Mucosa of rectum (tissue), 2 donors: ENCODE measurements around the gene SDCCAG8.

Experiments
- H3K27ac ChIP-seq, 2 donors: one replicate each; pipeline ENCODE4 v1.7.0; 2013; ENCODE audit warnings: inconsistent platforms in 2 of 2, low read depth in 2 of 2, low read length in 2 of 2
- H3K27me3 ChIP-seq, 2 donors: one replicate each; pipeline ENCODE4 v1.7.0; 2013; ENCODE audit warnings: low read length in 2 of 2; ENCODE audit not compliant: control insufficient read depth in 2 of 2, insufficient read depth in 2 of 2
- H3K36me3 ChIP-seq, 2 donors: one replicate each; pipeline ENCODE4 v1.7.0; 2013; ENCODE audit warnings: low read length in 2 of 2; ENCODE audit not compliant: control insufficient read depth in 2 of 2, insufficient read depth in 2 of 2
- H3K4me1 ChIP-seq, 2 donors: one replicate each; pipeline ENCODE4 v1.7.0; 2013; ENCODE audit warnings: low read length in 2 of 2, mild to moderate bottlenecking in 1 of 2; ENCODE audit not compliant: control insufficient read depth in 2 of 2, insufficient read depth in 2 of 2
- H3K4me3 ChIP-seq, 2 donors: one replicate each; pipeline ENCODE4 v1.7.0; 2013; ENCODE audit warnings: low read length in 2 of 2
- H3K9ac ChIP-seq, 2 donors: one replicate each; pipeline ENCODE4 v1.7.0; 2013; ENCODE audit warnings: low read length in 2 of 2, low read depth in 1 of 2, mild to moderate bottlenecking in 1 of 2
- H3K9me3 ChIP-seq, 2 donors: one replicate each; pipeline ENCODE4 v1.7.0; 2013; ENCODE audit warnings: low read length in 2 of 2; ENCODE audit not compliant: control insufficient read depth in 2 of 2
- donor health status: healthy.
- donor health status: Normal muscosa, but diverticular disease.

Gene SDCCAG8

DNA sequence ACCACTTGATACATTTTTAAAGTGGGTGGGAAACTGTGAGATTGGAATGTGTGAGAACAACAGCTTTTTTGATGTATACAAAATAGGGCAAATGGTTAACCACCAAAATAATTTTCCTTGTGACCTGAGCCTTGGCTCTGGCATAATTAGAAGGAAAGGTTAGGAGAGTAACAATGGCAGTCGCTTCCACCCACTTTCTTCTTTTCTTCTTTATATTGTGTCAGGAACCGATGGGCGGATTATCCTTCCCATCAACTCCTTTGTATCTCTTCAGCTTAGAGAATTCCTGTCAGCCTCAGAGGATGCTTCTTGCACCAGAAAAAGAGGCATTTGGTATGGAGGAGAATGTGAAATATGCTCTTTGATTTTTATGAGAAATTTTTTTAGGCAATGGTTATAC lies 90.6 kb downstream of the SDCCAG8 start:
- no peak overlapping the region for H3K4me3 ChIP-seq

DNA sequence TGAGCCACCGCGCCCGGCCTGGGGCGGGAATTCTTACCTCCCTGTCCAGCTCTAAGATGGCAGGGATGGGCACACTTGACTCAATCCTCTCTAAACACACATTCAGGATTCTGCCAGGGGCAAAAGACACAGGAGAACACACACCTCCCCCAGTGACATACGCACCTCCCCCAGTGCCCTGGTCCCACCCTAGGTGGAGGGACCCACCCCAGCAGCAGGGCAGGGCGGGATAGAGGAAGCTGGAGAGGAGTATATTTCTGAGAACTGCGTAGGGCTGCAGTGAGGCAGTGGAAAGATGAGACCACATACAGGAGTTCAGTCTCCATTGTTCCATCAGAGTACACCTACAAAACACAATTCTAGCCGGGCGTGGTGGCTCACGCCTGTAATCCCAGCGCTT lies 92.5 kb downstream of the SDCCAG8 start:
- Histone ChIP-seq H3K36me3 (no peaks in the 10 kb centered on the region), H3K4me3 (no peak overlapping the region), H3K4me1 (no peaks in the 10 kb centered on the region), H3K27me3 (no peaks in the 10 kb centered on the region), H3K9ac (no peak overlapping the region), H3K27ac (no peak overlapping the region), H3K9me3 (no peaks in the 10 kb centered on the region)

More for the DNA sequence above, 90.6 kb downstream of the SDCCAG8 start:
- no peak overlapping the region for H3K9ac ChIP-seq
- no peaks in the 10 kb centered on the region for H3K9me3 ChIP-seq
- no peaks in the 10 kb centered on the region for H3K27me3 ChIP-seq
- no peaks in the 10 kb centered on the region for H3K36me3 ChIP-seq
- no peak overlapping the region for H3K27ac ChIP-seq
- H3K4me1 ChIP-seq: no peaks in the 10 kb centered on the region

DNA sequence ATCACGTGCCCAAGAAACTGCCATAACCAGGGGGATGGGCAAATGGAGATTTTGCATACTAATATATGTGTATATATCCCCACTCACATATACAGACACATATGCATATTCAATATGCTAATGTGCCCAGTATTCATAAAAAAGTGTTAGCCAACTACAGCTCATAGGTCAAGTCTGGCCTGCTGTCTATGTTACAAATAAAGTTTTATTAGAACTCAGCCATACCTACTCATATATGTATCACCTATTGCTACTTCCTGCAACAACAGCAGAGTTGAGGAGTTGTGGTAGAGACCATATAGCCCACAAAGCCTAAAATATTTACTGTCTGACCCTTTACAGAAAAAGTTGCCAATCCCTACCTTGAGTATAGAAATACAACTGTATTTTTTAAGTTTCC lies 93.3 kb downstream of the SDCCAG8 start:
- H3K4me1 ChIP-seq: no peaks in the 10 kb centered on the region
- no peak overlapping the region for H3K27ac ChIP-seq
- H3K9me3 ChIP-seq: no peaks in the 10 kb centered on the region
- H3K36me3 ChIP-seq: no peaks in the 10 kb centered on the region
- H3K9ac ChIP-seq: no peak overlapping the region
- H3K4me3 ChIP-seq: no peak overlapping the region
- H3K27me3 ChIP-seq: no peaks in the 10 kb centered on the region

DNA sequence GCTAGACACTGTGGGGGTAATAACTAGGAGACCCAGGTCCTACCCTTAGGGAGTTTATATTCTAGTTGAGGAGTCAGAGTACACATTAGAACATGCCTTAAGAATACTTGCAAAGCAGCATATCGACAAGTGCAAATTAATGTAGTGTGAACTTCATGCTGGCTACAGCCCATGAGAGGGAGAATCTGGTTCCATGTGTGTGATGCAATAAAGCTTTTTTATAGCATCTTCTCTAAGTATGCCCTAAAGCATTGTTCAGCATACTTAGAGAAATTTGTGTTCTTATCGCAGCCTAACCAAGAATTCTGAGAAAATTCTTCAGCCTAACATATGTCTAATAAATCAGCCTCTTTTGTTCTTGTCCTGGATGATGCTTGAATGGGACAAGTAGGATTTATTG lies 95.5 kb downstream of the SDCCAG8 start:
- Histone ChIP-seq H3K27me3 (no peaks in the 10 kb centered on the region), H3K27ac (no peak overlapping the region), H3K9ac (no peak overlapping the region), H3K36me3 (no peaks in the 10 kb centered on the region), H3K4me3 (no peak overlapping the region), H3K9me3 (no peaks in the 10 kb centered on the region), H3K4me1 (no peaks in the 10 kb centered on the region)

DNA sequence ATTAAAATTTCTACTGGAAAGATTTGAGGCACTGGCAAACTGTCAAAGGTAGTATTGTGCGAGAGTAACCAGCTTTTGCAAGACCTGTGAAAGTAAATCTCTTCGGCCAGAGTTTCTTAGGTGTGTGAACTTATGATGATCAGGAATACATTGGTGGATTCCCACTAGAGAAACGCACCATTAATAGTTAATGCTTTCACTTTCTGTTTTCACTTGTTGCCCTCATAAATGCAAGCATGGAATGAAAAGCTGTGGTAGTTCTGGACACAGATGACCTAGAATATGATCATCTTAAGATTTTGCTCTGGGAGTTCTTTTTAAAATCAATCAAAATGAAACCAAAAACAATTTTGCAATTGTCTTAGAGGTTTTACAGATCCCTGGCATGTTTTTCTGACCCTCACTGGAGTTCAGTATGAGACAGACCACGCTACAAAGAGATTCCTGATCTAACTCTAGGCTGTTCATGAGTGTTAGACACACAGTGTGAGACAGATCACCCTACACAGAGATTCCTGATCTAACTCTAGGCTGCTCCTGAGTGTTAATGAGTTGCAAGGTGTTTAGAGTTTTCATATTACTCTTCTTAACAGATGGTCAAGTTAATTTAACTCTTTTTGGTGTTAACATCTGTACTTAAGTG lies 98.8 kb downstream of the SDCCAG8 start:
- Histone ChIP-seq H3K4me1 (no peaks in the 10 kb centered on the region), H3K36me3 (no peaks in the 10 kb centered on the region), H3K9ac (no peak overlapping the region), H3K9me3 (no peaks in the 10 kb centered on the region), H3K27ac (no peak overlapping the region), H3K4me3 (peak overlapping the region in 1 of 2 donors; percentile 32), H3K27me3 (no peaks in the 10 kb centered on the region)

DNA sequence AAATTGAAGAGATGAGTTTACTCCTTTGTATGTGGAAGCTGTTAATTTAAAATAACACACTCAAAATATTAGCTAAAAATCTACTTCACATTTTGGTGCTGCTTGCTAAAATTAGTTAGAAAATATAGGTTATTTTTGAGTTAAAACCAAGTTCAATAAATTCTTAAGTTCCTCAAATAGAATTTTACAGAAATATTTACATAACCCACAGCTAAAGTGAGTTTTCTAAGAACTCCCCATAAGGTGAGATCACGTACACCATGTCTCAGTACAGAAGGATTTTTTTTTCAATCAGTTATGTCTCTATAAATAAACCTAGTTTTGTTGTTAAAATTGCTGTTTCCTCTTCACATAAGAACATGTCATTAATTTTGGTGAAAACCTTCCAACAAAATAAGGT lies 108.0 kb downstream of the SDCCAG8 start:
- Histone ChIP-seq H3K27me3 (no peaks in the 10 kb centered on the region), H3K4me3 (no peak overlapping the region), H3K9me3 (no peaks in the 10 kb centered on the region), H3K9ac (no peak overlapping the region), H3K27ac (no peak overlapping the region), H3K36me3 (peaks cover 0 to 2% of the 10 kb centered on the region in 2 donors), H3K4me1 (no peaks in the 10 kb centered on the region)

DNA sequence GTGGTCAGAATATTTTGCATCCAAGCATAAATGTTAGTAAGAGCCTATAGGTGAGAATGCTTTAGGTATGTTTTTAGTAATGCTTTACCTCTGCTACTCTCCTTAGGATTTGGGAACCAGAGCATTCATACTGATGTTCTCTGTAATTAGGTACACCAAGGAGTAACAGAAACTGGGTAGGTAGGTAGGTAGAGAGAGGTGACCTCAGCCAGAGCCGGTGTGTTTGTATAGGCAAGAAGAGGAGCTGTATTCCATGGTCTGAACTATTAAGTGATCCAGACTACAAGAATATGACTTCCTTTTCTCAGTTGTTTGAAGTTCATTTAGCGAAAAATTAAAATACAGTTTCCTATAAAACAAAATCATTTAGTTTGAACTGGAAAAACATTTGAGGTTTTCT lies 108.5 kb downstream of the SDCCAG8 start:
- Histone ChIP-seq H3K9ac (no peak overlapping the region), H3K27me3 (no peaks in the 10 kb centered on the region), H3K36me3 (peaks cover 0 to 2% of the 10 kb centered on the region in 2 donors), H3K4me1 (no peaks in the 10 kb centered on the region), H3K27ac (no peak overlapping the region), H3K4me3 (no peak overlapping the region), H3K9me3 (no peaks in the 10 kb centered on the region)

DNA sequence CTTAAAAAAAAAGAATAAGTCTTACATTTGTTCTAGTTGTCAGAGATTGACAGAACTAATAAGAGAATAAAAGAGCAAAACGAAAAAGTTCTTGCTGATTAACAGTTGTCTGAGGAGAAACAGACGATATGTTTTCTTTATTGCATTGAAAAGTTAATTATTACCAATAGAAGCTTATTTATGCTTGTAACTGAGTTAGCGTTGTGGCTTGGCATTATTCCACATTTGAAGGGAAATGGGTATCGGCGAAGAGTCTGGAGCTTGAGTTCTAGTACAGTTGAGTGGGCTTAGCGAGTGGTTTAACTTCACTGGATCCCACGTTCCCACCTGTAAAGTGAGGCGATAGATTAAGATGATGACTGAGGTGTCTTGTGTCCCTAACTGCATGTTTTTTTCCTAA lies 109.0 kb downstream of the SDCCAG8 start:
- no peaks in the 10 kb centered on the region for H3K9me3 ChIP-seq
- H3K4me1 ChIP-seq: no peaks in the 10 kb centered on the region
- H3K27me3 ChIP-seq: no peaks in the 10 kb centered on the region
- H3K9ac ChIP-seq: no peak overlapping the region
- peaks cover 0 to 2% of the 10 kb centered on the region in 2 donors for H3K36me3 ChIP-seq
- H3K4me3 ChIP-seq: no peak overlapping the region
- H3K27ac ChIP-seq: no peak overlapping the region

DNA sequence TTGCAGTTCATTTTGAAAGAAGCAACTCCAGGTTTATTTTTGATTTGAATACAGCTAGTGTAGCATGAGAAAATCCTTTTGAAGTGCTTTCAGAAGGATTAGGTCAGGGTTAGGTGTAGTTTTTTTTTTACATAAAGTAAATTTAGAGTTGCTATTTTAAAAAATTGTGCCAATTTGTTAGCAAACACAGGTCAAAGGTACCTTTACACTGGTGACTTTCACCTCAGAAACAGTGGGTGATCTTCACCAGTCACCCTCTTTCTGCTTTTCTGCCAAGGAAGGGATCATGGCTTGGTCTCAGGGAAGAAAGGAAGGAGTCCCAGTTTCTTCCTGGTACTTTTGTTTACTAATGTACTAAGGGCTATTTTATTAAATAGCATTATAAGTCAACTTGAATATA lies 111.5 kb downstream of the SDCCAG8 start:
- Histone ChIP-seq H3K27me3 (no peaks in the 10 kb centered on the region), H3K9me3 (no peaks in the 10 kb centered on the region), H3K4me3 (no peak overlapping the region), H3K36me3 (peaks cover 0 to 2% of the 10 kb centered on the region in 2 donors), H3K4me1 (no peaks in the 10 kb centered on the region), H3K9ac (no peak overlapping the region), H3K27ac (no peak overlapping the region)

DNA sequence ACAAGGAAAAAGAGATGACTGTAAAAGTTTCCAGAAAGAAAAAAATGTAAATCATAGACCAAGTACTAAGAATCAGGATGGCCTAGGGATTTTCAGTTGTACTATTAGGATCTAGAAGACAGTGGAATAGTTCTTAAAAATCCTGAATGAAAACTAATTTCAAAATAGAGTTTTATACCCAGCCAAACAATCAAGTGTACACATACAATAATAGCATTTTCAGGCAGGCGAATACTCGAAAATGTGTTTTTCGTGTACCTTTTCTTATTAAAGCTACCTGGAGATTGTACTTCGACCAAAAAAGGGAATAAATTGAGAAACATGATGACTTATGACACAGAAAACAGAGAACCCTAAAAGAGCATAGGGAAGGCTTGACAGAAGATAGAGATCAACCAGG lies 118.6 kb downstream of the SDCCAG8 start:
- H3K27me3 ChIP-seq: no peaks in the 10 kb centered on the region
- no peak overlapping the region for H3K27ac ChIP-seq
- H3K4me1 ChIP-seq: no peaks in the 10 kb centered on the region
- no peaks in the 10 kb centered on the region for H3K9me3 ChIP-seq
- peaks cover 0 to 6% of the 10 kb centered on the region in 2 donors for H3K36me3 ChIP-seq
- no peak overlapping the region for H3K4me3 ChIP-seq
- no peak overlapping the region for H3K9ac ChIP-seq

DNA sequence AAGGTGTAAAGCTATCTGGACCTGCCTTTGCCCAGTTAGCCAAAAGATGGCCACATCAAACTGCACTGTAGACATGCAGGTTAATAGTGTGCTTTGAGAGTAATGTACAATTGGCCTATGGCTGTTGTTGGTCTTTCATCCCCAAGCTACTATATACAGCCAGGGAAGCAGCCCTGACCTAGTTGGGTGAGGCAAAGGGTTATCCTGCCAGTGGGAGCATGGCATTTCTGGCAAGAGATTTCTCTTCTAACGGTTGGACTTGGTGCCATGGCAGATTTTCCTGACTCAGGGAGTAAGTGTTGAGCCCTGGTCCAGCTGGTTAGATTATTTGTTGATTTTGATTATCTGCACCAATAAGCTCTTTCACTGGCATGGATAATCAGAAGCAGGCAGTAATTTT lies 119.8 kb downstream of the SDCCAG8 start:
- Histone ChIP-seq H3K27ac (no peak overlapping the region), H3K4me3 (no peak overlapping the region), H3K9me3 (no peaks in the 10 kb centered on the region)

More for the DNA sequence above, 119.8 kb downstream of the SDCCAG8 start:
- H3K4me1 ChIP-seq: no peaks in the 10 kb centered on the region
- H3K27me3 ChIP-seq: no peaks in the 10 kb centered on the region
- peaks cover 0 to 7% of the 10 kb centered on the region in 2 donors for H3K36me3 ChIP-seq
- no peak overlapping the region for H3K9ac ChIP-seq
